ENCODE results near the gene IQGAP3. TPM values are rescaled to one million over a fixed set of nuclear protein-coding genes. Genes with fewer than 3 reads are reported as not detected.

Gene IQGAP3
- total RNA-seq, 6 donors from 2014 or later, result under 0.01 to 16.0 (median 2.2) TPM

DNA sequence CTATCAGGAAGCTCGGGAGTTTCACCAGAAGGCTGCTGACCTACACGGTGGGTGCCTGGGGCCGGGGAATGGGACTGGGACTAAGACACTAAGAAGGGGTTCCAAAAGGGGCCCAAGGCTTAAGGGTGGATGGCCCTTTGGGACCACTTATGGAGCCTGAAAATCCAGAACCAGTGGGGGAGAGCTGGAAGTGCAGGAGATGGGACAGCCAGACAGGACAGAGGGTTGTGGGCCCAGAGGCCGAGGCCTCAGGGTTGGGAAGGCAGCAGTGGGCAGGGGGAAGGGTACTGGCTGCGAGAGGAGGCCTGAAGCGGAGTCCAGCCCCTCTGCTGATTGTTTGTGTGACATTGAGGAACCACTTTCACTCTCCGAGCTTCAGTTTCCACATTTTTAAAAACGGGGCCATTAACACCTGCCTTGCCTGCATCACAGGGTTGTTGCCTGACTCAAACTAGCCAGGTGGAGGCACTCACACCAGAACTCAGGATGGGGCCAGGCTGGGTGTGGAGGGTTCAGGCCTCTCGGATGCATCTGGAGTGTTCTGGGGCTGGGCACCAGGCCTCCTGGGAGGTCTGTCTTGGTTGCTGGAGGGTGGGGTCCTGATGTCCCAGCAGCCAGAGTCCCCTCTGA is 10.1 kb upstream of the IQGAP3 start:
- Histone ChIP-seq H3K27ac (no peak overlapping the region), H3K36me3 (no peaks in the 10 kb centered on the region), H3K4me3 (peak overlapping the region in 1 of 4 donors; percentile 13), H3K9me3 (no peaks in the 10 kb centered on the region), H3K27me3 (no peaks in the 10 kb centered on the region), H3K4me1 (no peaks in the 10 kb centered on the region)
- TF ChIP-seq POLR2AphosphoS5 (IDR thresholded peaks at IDR 0.05) (no peak), POLR2A (IDR thresholded peaks at IDR 0.05) (no peak), EP300 (IDR thresholded peaks at IDR 0.05) (no peak)
- TF ChIP-seq, protein P1, sequence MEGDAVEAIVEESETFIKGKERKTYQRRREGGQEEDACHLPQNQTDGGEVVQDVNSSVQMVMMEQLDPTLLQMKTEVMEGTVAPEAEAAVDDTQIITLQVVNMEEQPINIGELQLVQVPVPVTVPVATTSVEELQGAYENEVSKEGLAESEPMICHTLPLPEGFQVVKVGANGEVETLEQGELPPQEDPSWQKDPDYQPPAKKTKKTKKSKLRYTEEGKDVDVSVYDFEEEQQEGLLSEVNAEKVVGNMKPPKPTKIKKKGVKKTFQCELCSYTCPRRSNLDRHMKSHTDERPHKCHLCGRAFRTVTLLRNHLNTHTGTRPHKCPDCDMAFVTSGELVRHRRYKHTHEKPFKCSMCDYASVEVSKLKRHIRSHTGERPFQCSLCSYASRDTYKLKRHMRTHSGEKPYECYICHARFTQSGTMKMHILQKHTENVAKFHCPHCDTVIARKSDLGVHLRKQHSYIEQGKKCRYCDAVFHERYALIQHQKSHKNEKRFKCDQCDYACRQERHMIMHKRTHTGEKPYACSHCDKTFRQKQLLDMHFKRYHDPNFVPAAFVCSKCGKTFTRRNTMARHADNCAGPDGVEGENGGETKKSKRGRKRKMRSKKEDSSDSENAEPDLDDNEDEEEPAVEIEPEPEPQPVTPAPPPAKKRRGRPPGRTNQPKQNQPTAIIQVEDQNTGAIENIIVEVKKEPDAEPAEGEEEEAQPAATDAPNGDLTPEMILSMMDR (IDR thresholded peaks at IDR 0.05), result no peak
- WGBS, 2 donors, result 65 to 66% methylated on average over 8 of the region's 9 CpGs
- ATAC-seq (ENCODE audit: low FRiP score in 2 of 2) (no peak), DNase-seq (no peak)

DNA sequence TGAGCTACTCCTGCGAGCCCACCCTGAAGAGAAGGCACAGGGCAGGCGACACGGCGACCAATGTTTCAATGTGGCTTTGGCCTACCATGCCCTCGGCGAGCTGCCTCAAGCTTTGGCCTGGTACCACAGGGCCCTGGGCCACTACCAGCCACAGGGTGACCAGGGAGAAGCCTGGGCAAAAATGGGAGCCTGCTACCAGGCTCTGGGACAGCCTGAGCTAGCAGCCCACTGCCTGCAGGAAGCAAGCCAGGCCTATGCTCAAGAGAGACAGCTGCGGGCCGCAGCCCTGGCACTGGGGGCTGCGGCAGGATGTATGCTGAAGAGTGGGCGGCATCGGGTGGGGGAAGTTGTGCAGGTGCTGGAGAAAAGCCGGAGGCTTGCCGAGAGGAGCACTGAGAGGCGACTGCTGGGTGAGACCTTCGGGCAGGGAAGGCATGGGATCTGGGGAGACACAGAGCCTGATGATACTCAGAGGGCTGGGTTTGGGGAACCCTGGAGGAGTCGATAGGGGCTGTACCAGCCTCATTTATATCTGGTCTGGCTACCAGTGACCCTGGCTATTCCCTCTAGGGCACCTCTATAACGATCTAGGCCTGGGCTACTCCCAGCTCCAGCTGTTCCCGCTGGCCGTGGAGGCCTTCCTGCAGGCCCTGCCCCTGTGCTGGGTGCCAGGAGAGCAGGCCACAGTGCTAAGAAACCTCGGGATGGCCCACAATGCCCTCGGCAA is 9.5 kb upstream of the IQGAP3 start:
- Histone ChIP-seq H3K4me1 (no peaks in the 10 kb centered on the region), H3K4me3 (peak overlapping the region in 1 of 4 donors; percentile 13), H3K9me3 (no peaks in the 10 kb centered on the region), H3K27me3 (no peaks in the 10 kb centered on the region), H3K36me3 (no peaks in the 10 kb centered on the region), H3K27ac (peak overlapping the region in 1 of 4 donors; percentile 16)
- TF ChIP-seq EP300 (IDR thresholded peaks at IDR 0.05), result no peak
- no peak for TF ChIP-seq POLR2A (IDR thresholded peaks at IDR 0.05)
- TF ChIP-seq, protein P1 (IDR thresholded peaks at IDR 0.05), result no peak
- no peak for TF ChIP-seq POLR2AphosphoS5 (IDR thresholded peaks at IDR 0.05)
- peak in 1 of 2 donors; percentile 59 for DNase-seq
- 74 to 80% methylated on average over 14 to 17 of the region's 21 CpGs for WGBS, 2 donors
- no peak for ATAC-seq (ENCODE audit: low FRiP score in 2 of 2)

DNA sequence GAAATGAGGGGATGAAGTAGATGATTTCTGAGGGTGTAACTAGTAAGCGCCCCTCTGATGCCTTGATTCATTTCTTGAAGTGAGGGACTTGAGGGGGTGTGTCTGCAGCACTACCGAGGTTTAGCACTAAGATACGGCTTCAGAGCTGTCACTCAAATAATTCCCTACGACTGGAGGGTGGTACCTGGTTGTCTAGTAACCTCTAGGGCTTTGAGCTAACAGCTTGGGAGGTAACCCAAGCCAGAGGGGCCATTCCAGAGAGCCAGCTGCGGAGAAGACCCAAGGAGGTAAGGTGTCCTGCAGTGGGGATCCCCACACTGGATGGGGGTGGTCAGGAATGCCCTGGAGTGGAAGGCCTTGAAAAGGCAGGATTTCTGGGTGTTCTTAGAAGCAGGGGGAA is 7.1 kb upstream of the IQGAP3 start, which contains the start of gene TTC24:
TTC24 (plus strand) TSS at position 252 of the 400 bp plus-strand sequence. CDS start 1,642 bp downstream, outside the sequence.
- TF ChIP-seq POLR2A (IDR thresholded peaks at IDR 0.05) (no peak), POLR2AphosphoS5 (IDR thresholded peaks at IDR 0.05) (no peak), EP300 (IDR thresholded peaks at IDR 0.05) (no peak)
- TF ChIP-seq, protein P1 (IDR thresholded peaks at IDR 0.05), result no peak
- DNase-seq (no peak), ATAC-seq (ENCODE audit: low FRiP score in 2 of 2) (no peak)
- Histone ChIP-seq H3K27ac (no peak within 1 kb of the TSS), H3K27me3 (no peaks in the 10 kb centered on the region), H3K9me3 (no peaks in the 10 kb centered on the region), H3K4me1 (no peaks in the 10 kb centered on the region), H3K4me3 (no peak within 1 kb of the TSS), H3K36me3 (no peaks in the 10 kb centered on the region)
- WGBS, 2 donors, result 81 to 85% methylated on average over 3 to 5 of the region's 5 CpGs

DNA sequence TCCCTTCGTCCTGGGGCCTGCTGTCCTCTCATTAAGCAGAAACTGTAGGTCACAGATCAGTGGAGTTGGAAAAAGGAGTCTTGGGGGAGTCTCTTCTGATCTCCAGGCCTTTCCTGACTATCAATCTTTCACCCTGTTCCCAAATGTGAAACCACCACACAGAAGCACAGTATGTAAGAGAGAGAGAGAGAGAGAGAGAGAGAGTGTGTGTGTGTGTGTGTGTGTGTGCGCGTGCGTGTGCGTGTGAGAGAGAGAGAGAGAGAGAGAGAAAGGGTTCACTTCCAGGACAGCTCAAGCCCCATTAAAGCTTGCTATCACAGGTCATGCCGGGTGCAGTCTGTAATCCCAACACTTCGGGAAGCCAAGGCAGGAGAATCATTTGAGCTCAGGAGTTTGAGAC is 5.7 kb upstream of the IQGAP3 start:
- Histone ChIP-seq H3K36me3 (no peaks in the 10 kb centered on the region), H3K4me1 (no peaks in the 10 kb centered on the region), H3K27ac (no peak overlapping the region), H3K27me3 (no peaks in the 10 kb centered on the region), H3K4me3 (no peak overlapping the region), H3K9me3 (no peaks in the 10 kb centered on the region)
- TF ChIP-seq POLR2AphosphoS5 (IDR thresholded peaks at IDR 0.05) (no peak), EP300 (IDR thresholded peaks at IDR 0.05) (no peak), POLR2A (IDR thresholded peaks at IDR 0.05) (no peak)
- TF ChIP-seq, protein P1 (IDR thresholded peaks at IDR 0.05), result no peak
- no peak for ATAC-seq (ENCODE audit: low FRiP score in 2 of 2)
- DNase-seq, result no peak
- 52 to 67% methylated on average over 6 to 7 of the region's 7 CpGs for WGBS, 2 donors
